ENCODE data around the gene ARHGEF6. TPM values are rescaled to one million over a fixed set of nuclear protein-coding genes. Genes with fewer than 3 reads are reported as not detected.

The ARHGEF6 gene
- total RNA-seq, 2 donors from 2014 or later = 5.7 to 8.2 TPM

- H3K36me3 ChIP-seq (replicated peaks in 1 of 2; ENCODE audit: insufficient read depth in 1 of 2, low read depth in 2 of 2) = no peaks in the 10 kb centered on the region
- WGBS, 2 donors = 18% methylated on average over 1 of the region's 1 CpG; no CpG with 5 or more reads in 1 of the 2 donors
- no peak for DNase-seq
- H3K27me3 ChIP-seq = no peaks in the 10 kb centered on the region
- H3K4me1 ChIP-seq = no peaks in the 10 kb centered on the region
- H3K4me3 ChIP-seq = no peak overlapping the region
- intact Hi-C loops (cut with DNase I) = no loop called here
- H3K9me3 ChIP-seq = no peaks in the 10 kb centered on the region
- no peak overlapping the region for H3K27ac ChIP-seq
- TF ChIP-seq CTCF (IDR thresholded peaks at IDR 0.05) (no peak), POLR2A (IDR thresholded peaks at IDR 0.05) (no peak)
- ATAC-seq = no peak
Observed at GRCh38 chrX:136630881-136631280, 149.9 kb downstream of the ARHGEF6 start.

GRCh38 chrX:136629084-136629750 lies 151.5 kb downstream of the ARHGEF6 start:
- H3K36me3 ChIP-seq (replicated peaks in 1 of 2; ENCODE audit: insufficient read depth in 1 of 2, low read depth in 2 of 2) = no peaks in the 10 kb centered on the region
- intact Hi-C loops (cut with DNase I) = no loop called here
- no peaks in the 10 kb centered on the region for H3K27me3 ChIP-seq
- H3K27ac ChIP-seq = no peak overlapping the region
- 48 to 66% methylated on average over 5 to 6 of the region's 6 CpGs for WGBS, 2 donors
- ATAC-seq (no peak), DNase-seq (no peak)
- H3K4me1 ChIP-seq = no peaks in the 10 kb centered on the region
- no peaks in the 10 kb centered on the region for H3K9me3 ChIP-seq
- no peak overlapping the region for H3K4me3 ChIP-seq
- TF ChIP-seq POLR2A (IDR thresholded peaks at IDR 0.05) (no peak), CTCF (IDR thresholded peaks at IDR 0.05) (no peak)

DNA sequence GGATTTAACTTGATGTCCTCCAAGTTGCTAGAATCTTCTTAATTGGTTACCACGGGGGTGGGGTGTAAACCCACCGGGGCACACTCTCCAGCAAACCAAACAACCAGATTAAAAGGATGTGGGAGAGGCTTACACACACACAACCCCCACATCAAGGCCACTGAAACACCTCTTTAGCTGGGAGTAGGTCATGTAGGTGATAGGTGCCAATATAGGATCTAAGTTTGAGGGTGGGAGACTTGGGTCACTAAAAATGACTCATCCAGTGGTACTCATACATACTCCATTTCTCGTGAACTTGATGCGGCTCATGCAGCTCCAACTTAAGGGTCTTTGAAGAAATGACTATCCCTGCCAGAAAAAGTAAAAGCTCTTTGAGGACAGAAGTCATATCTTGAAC lies 153.3 kb downstream of the ARHGEF6 start:
- no peaks in the 10 kb centered on the region for H3K36me3 ChIP-seq (replicated peaks in 1 of 2; ENCODE audit: insufficient read depth in 1 of 2, low read depth in 2 of 2)
- no peak for TF ChIP-seq POLR2A (IDR thresholded peaks at IDR 0.05)
- TF ChIP-seq CTCF (IDR thresholded peaks at IDR 0.05) = no peak
- DNase-seq = no peak
- ATAC-seq = no peak
- H3K4me1 ChIP-seq = no peaks in the 10 kb centered on the region
- H3K9me3 ChIP-seq = no peaks in the 10 kb centered on the region
- WGBS, 2 donors = 49 to 50% methylated on average over 4 of the region's 4 CpGs
- H3K27me3 ChIP-seq = no peaks in the 10 kb centered on the region
- no peak overlapping the region for H3K27ac ChIP-seq
- H3K4me3 ChIP-seq = no peak overlapping the region
- intact Hi-C loops (cut with DNase I) = no loop called here

DNA sequence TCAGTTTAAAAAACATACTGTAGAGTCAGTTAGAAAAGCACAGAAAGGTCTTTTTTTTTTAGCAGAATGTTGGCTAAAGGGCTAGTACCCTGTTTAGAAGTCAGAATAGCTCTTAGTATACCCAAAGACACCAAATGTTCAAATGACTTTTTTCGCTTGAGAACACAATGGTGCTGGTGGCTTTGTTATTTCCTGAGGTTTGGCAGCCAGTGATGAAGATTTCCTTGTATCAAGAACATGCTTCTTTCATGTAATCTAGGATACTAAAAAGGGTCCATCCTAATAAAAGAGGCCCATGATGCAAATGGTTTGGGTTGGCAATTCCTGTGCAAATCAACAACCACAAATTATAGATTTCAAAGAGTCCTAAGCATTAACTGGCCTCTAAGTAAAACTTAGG lies 153.8 kb downstream of the ARHGEF6 start:
- Histone ChIP-seq H3K9me3 (no peaks in the 10 kb centered on the region), H3K4me3 (no peak overlapping the region), H3K36me3 (replicated peaks in 1 of 2; ENCODE audit: insufficient read depth in 1 of 2, low read depth in 2 of 2) (no peaks in the 10 kb centered on the region), H3K27me3 (no peaks in the 10 kb centered on the region), H3K4me1 (no peaks in the 10 kb centered on the region), H3K27ac (no peak overlapping the region)
- intact Hi-C loops (cut with DNase I) = no loop called here
- TF ChIP-seq POLR2A (IDR thresholded peaks at IDR 0.05) (no peak), CTCF (IDR thresholded peaks at IDR 0.05) (no peak)
- no peak for DNase-seq
- 47 to 100% methylated on average over 1 of the region's 1 CpG for WGBS, 2 donors
- ATAC-seq = no peak

DNA sequence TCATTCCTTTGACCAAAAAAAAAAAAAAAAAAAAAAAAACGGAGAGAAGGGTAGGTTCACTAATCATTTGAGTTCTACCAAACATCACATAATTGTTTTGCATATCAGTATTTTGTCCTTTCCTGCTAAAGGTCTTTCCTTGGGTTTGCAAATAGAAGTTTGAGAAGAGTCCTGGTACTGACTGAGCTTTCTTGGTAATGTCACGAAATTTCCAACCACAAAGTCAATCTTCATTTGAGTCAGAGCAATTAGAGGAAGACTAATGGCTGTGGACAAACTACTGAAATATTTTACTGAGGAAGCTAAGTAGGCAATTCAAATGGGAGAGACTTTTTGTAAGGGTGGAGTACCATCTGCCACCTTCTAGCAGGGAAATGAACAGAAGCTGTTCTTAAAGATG lies 154.5 kb downstream of the ARHGEF6 start:
- DNase-seq (no peak), ATAC-seq (no peak)
- H3K4me1 ChIP-seq = no peaks in the 10 kb centered on the region
- TF ChIP-seq POLR2A (IDR thresholded peaks at IDR 0.05) (no peak), CTCF (IDR thresholded peaks at IDR 0.05) (no peak)
- H3K4me3 ChIP-seq = no peak overlapping the region
- H3K27ac ChIP-seq = no peak overlapping the region
- no peaks in the 10 kb centered on the region for H3K36me3 ChIP-seq (replicated peaks in 1 of 2; ENCODE audit: insufficient read depth in 1 of 2, low read depth in 2 of 2)
- H3K27me3 ChIP-seq = no peaks in the 10 kb centered on the region
- WGBS, 2 donors = 30 to 56% methylated on average over 2 of the region's 2 CpGs
- H3K9me3 ChIP-seq = no peaks in the 10 kb centered on the region
- intact Hi-C loops (cut with DNase I) = no loop called here
